GM12878 (cell line): ENCODE measurements around the gene LRRC52. TPM values are rescaled to one million over a fixed set of nuclear protein-coding genes. Genes with fewer than 3 reads are reported as not detected.

Source experiments
- ATAC-seq: fragments of 200-7000 bp; cut with Tn5 transposase; 3 replicates; pipeline ENCODE4 v1.9.1; 2020; ENCODE audit warnings: mild to moderate bottlenecking, moderate library complexity
- BruUV-seq: library from RNA; stranded (reverse); fragments of 400-500 nt; replicated peaks from 2 replicates; lab custom pipeline; 2021; lab: Mats Ljungman, UMichigan
- CTCF ChIA-PET: fragments of 300-600 bp; sonication (Branson Sonifier 250); formaldehyde crosslinking; extraction: SDS; loops from one replicate; lab custom pipeline; 2021; ENCODE audit warnings: inconsistent platforms; lab: Yijun Ruan, JAX
- POLR2A ChIA-PET: fragments of 350-600 bp; formaldehyde crosslinking; extraction: SDS; loops from one replicate; lab custom pipeline; 2021; ENCODE audit warnings: inconsistent platforms; lab: Charles Lee
- RAD21 ChIA-PET: fragments of 300-600 bp; sonication (Branson Sonifier 250); formaldehyde crosslinking; loops from one replicate; lab custom pipeline; 2023; ENCODE audit warnings: antibody characterized with exemption; ENCODE audit not compliant: unreplicated experiment; lab: Charles Lee
- SMC1A ChIA-PET: fragments of 300-600 bp; sonication (Branson Sonifier 250); formaldehyde crosslinking; loops from one replicate; lab custom pipeline; 2023; ENCODE audit not compliant: unreplicated experiment, uncharacterized antibody; lab: Charles Lee
- DNase-seq: peaks from one replicate; pipeline ENCODE4 v3.0.0-alpha.2; 2011; ENCODE audit warnings: low read depth, low spot score
- FAIRE-seq: peaks from 3 replicates; lab custom pipeline; 2011; peaks lifted over from hg19 to GRCh38; lab: Jason Lieb, UNC
- H2AFZ ChIP-seq: 2 replicates; pipeline ENCODE4 v1.6.0; 2011; ENCODE audit warnings: low read depth, low read length, control low read depth; ENCODE audit not compliant: control insufficient read depth
- H3K27ac ChIP-seq: 2 replicates; pipeline ENCODE4 v1.5.1; 2011; ENCODE audit warnings: control low read depth; ENCODE audit not compliant: control insufficient read depth, insufficient read depth
- H3K27me3 ChIP-seq, 2 experiments: replicated peaks in 1 of 2; 2 replicates each; pipeline versions ENCODE4 v1.6.0 to v1.6.1; 2011; ENCODE audit warnings: low read length in 1 of 2; ENCODE audit not compliant: control insufficient read depth in 2 of 2, insufficient read depth in 2 of 2
- H3K36me3 ChIP-seq, 2 experiments: 2 replicates each; pipeline ENCODE4 v1.5.1; 2011; ENCODE audit warnings: low read length in 1 of 2; ENCODE audit not compliant: control insufficient read depth in 2 of 2, insufficient read depth in 2 of 2
- H3K4me1 ChIP-seq: 2 replicates; pipeline ENCODE4 v1.6.1; 2011; ENCODE audit warnings: mild to moderate bottlenecking, low read length, moderate library complexity, mixed read lengths; ENCODE audit not compliant: control insufficient read depth, insufficient read depth
- H3K4me2 ChIP-seq: 2 replicates; pipeline ENCODE4 v1.6.0; 2011; ENCODE audit warnings: control low read depth; ENCODE audit not compliant: control insufficient read depth, insufficient read depth
- H3K4me3 ChIP-seq: fragments of 200-600 bp; sonication (generic); 2 replicates; pipeline ENCODE4 v1.5.1; 2016
- H3K79me2 ChIP-seq: 2 replicates; pipeline ENCODE4 v1.6.0; 2011; ENCODE audit warnings: low read length; ENCODE audit not compliant: control insufficient read depth, insufficient read depth
- H3K9ac ChIP-seq: 2 replicates; pipeline ENCODE4 v1.8.0; 2011; ENCODE audit warnings: low read length, control low read depth, mixed read lengths; ENCODE audit not compliant: control insufficient read depth, insufficient read depth
- H3K9me3 ChIP-seq: replicated peaks from 3 replicates; pipeline ENCODE4 v1.5.1; 2011; ENCODE audit warnings: mild to moderate bottlenecking, low read length; ENCODE audit not compliant: control insufficient read depth, insufficient read depth
- H4K20me1 ChIP-seq: 2 replicates; pipeline ENCODE4 v1.6.0; 2011; ENCODE audit not compliant: control insufficient read depth, insufficient read depth
- BHLHE40 ChIP-seq, 2 experiments: fragments of 450-650 bp in 1 of 2; IDR thresholded peaks; 2 replicates each; pipeline ENCODE4 v1.6.1; 2011 to 2017; ENCODE audit warnings: low read depth in 2 of 2, borderline replicate concordance in 1 of 2, improper control_type of control experiment in 1 of 2, low read length in 1 of 2, mild to moderate bottlenecking in 1 of 2
- CBFB ChIP-seq: IDR thresholded peaks from 2 replicates; pipeline ENCODE4 v1.6.1; 2016; ENCODE audit warnings: antibody characterized with exemption, low read depth
- DPF2 ChIP-seq: fragments of 450-650 bp; IDR thresholded peaks from 2 replicates; pipeline ENCODE4 v1.6.1; 2017; ENCODE audit warnings: mild to moderate bottlenecking
- FOXK2 ChIP-seq: fragments of 450-650 bp; IDR thresholded peaks from 2 replicates; pipeline ENCODE4 v1.6.1; 2017; ENCODE audit warnings: mild to moderate bottlenecking, moderate library complexity
- IRF5 ChIP-seq: fragments of 450-650 bp; IDR thresholded peaks from 2 replicates; pipeline ENCODE4 v1.6.1; 2017; ENCODE audit warnings: borderline replicate concordance
- MEF2B ChIP-seq: fragments of 450-650 bp; IDR thresholded peaks from 2 replicates; pipeline ENCODE4 v1.6.1; 2018; ENCODE audit warnings: mild to moderate bottlenecking, moderate library complexity; ENCODE audit not compliant: partially characterized antibody, poor library complexity, severe bottlenecking
- NBN ChIP-seq: fragments of 450-650 bp; IDR thresholded peaks from 2 replicates; pipeline ENCODE4 v1.6.1; 2016
- NFIC ChIP-seq: IDR thresholded peaks from 2 replicates; pipeline ENCODE4 v1.6.1; 2012; ENCODE audit warnings: low read depth, mild to moderate bottlenecking, inconsistent platforms, low read length, moderate library complexity
- NFXL1 ChIP-seq: fragments of 450-650 bp; IDR thresholded peaks from 2 replicates; pipeline ENCODE4 v1.6.1; 2017; ENCODE audit warnings: antibody characterized with exemption, mild to moderate bottlenecking, borderline replicate concordance
- NRF1 ChIP-seq: conservative IDR thresholded peaks from 2 replicates; pipeline ENCODE4 v1.6.1; 2011; ENCODE audit warnings: mild to moderate bottlenecking, low read depth, low read length, improper control_type of control experiment
- RELA ChIP-seq: fragments of 450-650 bp; IDR thresholded peaks from 2 replicates; pipeline ENCODE4 v1.8.0; 2014; ENCODE audit warnings: borderline replicate concordance; ENCODE audit not compliant: partially characterized antibody
- SUPT20H ChIP-seq: IDR thresholded peaks from 2 replicates; pipeline ENCODE4 v1.6.1; 2011; ENCODE audit warnings: low read depth, mild to moderate bottlenecking, low read length, moderate library complexity, borderline replicate concordance; ENCODE audit not compliant: control insufficient read depth
- ZBTB4 ChIP-seq: fragments of 450-650 bp; formaldehyde crosslinking; IDR thresholded peaks from 2 replicates; pipeline ENCODE4 v1.4.0; 2022; ENCODE audit warnings: mild to moderate bottlenecking, moderate library complexity
- ZNF207 ChIP-seq: fragments of 450-650 bp; IDR thresholded peaks from 2 replicates; pipeline ENCODE4 v1.6.1; 2014; ENCODE audit warnings: antibody characterized with exemption, mild to moderate bottlenecking, borderline replicate concordance
- WGBS: methylation state at CpG from one replicate; pipeline ENCODE4 v1.1.6; 2016; ENCODE audit warnings: low lambda C conversion rate; ENCODE audit not compliant: insufficient replicate concordance, insufficient coverage; ENCODE audit errors: missing lambda C conversion rate; 5-methylcytosine and 5-hydroxymethylcytosine counted together
- in situ Hi-C: fragments of 300-500 bp; cut with MboI; formaldehyde crosslinking; loops from 9 replicates; pipeline ENCODE4 v1.14.3; 2018; ENCODE audit warnings: mixed read lengths
- intact Hi-C: fragments of 100-400 bp; cut with micrococcal nuclease; formaldehyde crosslinking; loops from one replicate; pipeline ENCODE4 v1.14.2; 2022; ENCODE audit not compliant: unreplicated experiment
- polyA plus RNA-seq, 11 experiments: library from polyadenylated mRNA; depleted of rRNA in 4 of 11; unstranded in 6 of 11; stranded (reverse) in 5 of 11; fragments of >200 nt; fragmentation: Nextera tagmentation in 4 of 11; fragmentation: Illumina TruSeq in 1 of 11; extraction: Ambion mirVana in 4 of 11; extraction: Trizol in 1 of 11; gene quantifications; 1 replicate in 1 of 11; 2 replicates in 10 of 11; pipeline versions ENCODE4 v1.2.1 to v1.2.3, GENCODE V29; 2011 to 2016; ENCODE audit warnings: inconsistent platforms in 2 of 11, missing spikeins in 2 of 11, low read depth in 1 of 11
- total RNA-seq, 4 experiments: library from RNA; depleted of rRNA in 3 of 4; stranded (reverse); fragments of >200 nt in 3 of 4; fragmentation: Illumina TruSeq in 1 of 4; extraction: Trizol in 1 of 4; gene quantifications; 2 replicates each; pipeline versions ENCODE4 v1.2.1 to v1.2.3, GENCODE V29; 2013 to 2021

Gene LRRC52
- total and polyA plus RNA-seq, 10 of the 15 experiments (the other 5 are each of a cell fraction or from before 2014, with no cell fraction given), result not detected

- in situ Hi-C loops (no loop called here), intact Hi-C loops (no loop called here)
- H3K27ac ChIP-seq, result no peak overlapping the region
- no peak overlapping the region for H3K9ac ChIP-seq
- H4K20me1 ChIP-seq, result no peaks in the 10 kb centered on the region
- SMC1A ChIA-PET, result no interaction called here
- no peaks in the 10 kb centered on the region for H3K4me1 ChIP-seq
- DNase-seq (no peak), FAIRE-seq (no peak), ATAC-seq (no peak)
- H2AFZ ChIP-seq, result no peak overlapping the region
- H3K27me3 ChIP-seq, result peaks cover 2 to 3% of the 10 kb centered on the region in 2 experiments
- no TSS peak for BruUV-seq
- H3K9me3 ChIP-seq, result no peaks in the 10 kb centered on the region
- no peaks in the 10 kb centered on the region for H3K36me3 ChIP-seq
- H3K4me3 ChIP-seq, result no peak overlapping the region
- no peak overlapping the region for H3K4me2 ChIP-seq
- 18% methylated on average over 4 of the region's 4 CpGs for WGBS
- RAD21 ChIA-PET, result no interaction called here
- H3K79me2 ChIP-seq, result no peaks in the 10 kb centered on the region
- TF ChIP-seq NFIC (no peak), MEF2B (no peak), RELA (no peak), NFXL1 (no peak), ZNF207 (no peak), NBN (no peak), BHLHE40 (IDR thresholded peaks at IDR 0.05; ENCODE audit: borderline replicate concordance in 1 of 2, low read depth in 2 of 2, low read length in 1 of 2) (no peak), NRF1 (no peak), IRF5 (no peak), CBFB (no peak), FOXK2 (no peak), SUPT20H (no peak), ZBTB4 (CRISPR knock-in tag) (no peak), DPF2 (no peak)
- CTCF ChIA-PET, result no interaction called here
- POLR2A ChIA-PET, result no interaction called here
Observed at GRCh38 chr1:165539306-165539705, 4.5 kb upstream of the LRRC52 start.
